ENCODE results near the gene GRHL3.

Gene GRHL3

GRCh38 chr1:24293392-24294227 lies 25.5 kb upstream of the GRHL3 start:
- no peak for DNase-seq

- no peak for DNase-seq
These were observed 24.9 kb upstream of the GRHL3 start for GRCh38 chr1:24294228-24294672.

- DNase-seq, result no peak
These were observed 24.3 kb upstream of the GRHL3 start for GRCh38 chr1:24294716-24295371.

- DNase-seq, result no peak
These were observed 23.6 kb upstream of the GRHL3 start for GRCh38 chr1:24295535-24295934.

GRCh38 chr1:24297187-24297851 lies 21.8 kb upstream of the GRHL3 start:
- DNase-seq, result no peak

- no peak for DNase-seq
These were observed 21.3 kb upstream of the GRHL3 start for GRCh38 chr1:24297852-24298232.

GRCh38 chr1:24298606-24299005 lies 20.6 kb upstream of the GRHL3 start:
- no peak for DNase-seq

- no peak for DNase-seq
These were observed 19.3 kb upstream of the GRHL3 start for GRCh38 chr1:24299901-24300300.

- no peak for DNase-seq
These were observed 18.0 kb upstream of the GRHL3 start for GRCh38 chr1:24300971-24301784.

GRCh38 chr1:24301785-24302175 lies 17.4 kb upstream of the GRHL3 start:
- DNase-seq, result no peak

GRCh38 chr1:24302209-24302611 lies 16.9 kb upstream of the GRHL3 start:
- no peak for DNase-seq

GRCh38 chr1:24303600-24303999 lies 15.6 kb upstream of the GRHL3 start:
- DNase-seq, result no peak

GRCh38 chr1:24304763-24305162 lies 14.4 kb upstream of the GRHL3 start:
- no peak for DNase-seq

- no peak for DNase-seq
These were observed 10.7 kb upstream of the GRHL3 start for GRCh38 chr1:24308365-24309015.

- DNase-seq, result no peak
These were observed 9.2 kb upstream of the GRHL3 start for GRCh38 chr1:24309762-24310485.

GRCh38 chr1:24311234-24311633 lies 7.9 kb upstream of the GRHL3 start:
- DNase-seq, result no peak

GRCh38 chr1:24311741-24312140 lies 7.4 kb upstream of the GRHL3 start:
- no peak for DNase-seq

GRCh38 chr1:24315391-24315790 lies 3.8 kb upstream of the GRHL3 start:
- DNase-seq, result no peak

GRCh38 chr1:24316645-24317044 lies 2.5 kb upstream of the GRHL3 start:
- DNase-seq, result no peak

GRCh38 chr1:24317081-24317480 lies 2.1 kb upstream of the GRHL3 start:
- no peak for DNase-seq

GRCh38 chr1:24317956-24318614 lies 1.1 kb upstream of the GRHL3 start:
- no peak for DNase-seq
